Gastroesophageal sphincter (tissue), 3 donors: ENCODE measurements around the gene NCOR2.

Source experiments
- EP300 ChIP-seq: sonication (generic); formaldehyde crosslinking; IDR thresholded peaks from one replicate; pipeline ENCODE4 v1.6.1; 2017; ENCODE audit warnings: antibody characterized with exemption, mild to moderate bottlenecking
- POLR2A ChIP-seq, 2 donors: fragments of 450-650 bp; IDR thresholded peaks; one replicate each; pipeline ENCODE4 v1.6.1; 2017; ENCODE audit warnings: antibody characterized with exemption in 2 of 2, mild to moderate bottlenecking in 2 of 2, moderate library complexity in 1 of 2
- POLR2AphosphoS5 ChIP-seq: sonication (generic); formaldehyde crosslinking; IDR thresholded peaks from one replicate; pipeline ENCODE4 v1.6.1; 2017; ENCODE audit warnings: antibody characterized with exemption
- TF ChIP-seq, protein P1 (sequence below), 4 experiments: fragments of 200-600 bp in 2 of 4; fragments of 450-650 bp in 2 of 4; sonication (generic) in 1 of 4; IDR thresholded peaks; one replicate each; pipeline ENCODE4 v1.5.1; 2017 to 2019; ENCODE audit warnings: antibody characterized with exemption in 4 of 4, mild to moderate bottlenecking in 2 of 4, moderate library complexity in 2 of 4

DNA sequence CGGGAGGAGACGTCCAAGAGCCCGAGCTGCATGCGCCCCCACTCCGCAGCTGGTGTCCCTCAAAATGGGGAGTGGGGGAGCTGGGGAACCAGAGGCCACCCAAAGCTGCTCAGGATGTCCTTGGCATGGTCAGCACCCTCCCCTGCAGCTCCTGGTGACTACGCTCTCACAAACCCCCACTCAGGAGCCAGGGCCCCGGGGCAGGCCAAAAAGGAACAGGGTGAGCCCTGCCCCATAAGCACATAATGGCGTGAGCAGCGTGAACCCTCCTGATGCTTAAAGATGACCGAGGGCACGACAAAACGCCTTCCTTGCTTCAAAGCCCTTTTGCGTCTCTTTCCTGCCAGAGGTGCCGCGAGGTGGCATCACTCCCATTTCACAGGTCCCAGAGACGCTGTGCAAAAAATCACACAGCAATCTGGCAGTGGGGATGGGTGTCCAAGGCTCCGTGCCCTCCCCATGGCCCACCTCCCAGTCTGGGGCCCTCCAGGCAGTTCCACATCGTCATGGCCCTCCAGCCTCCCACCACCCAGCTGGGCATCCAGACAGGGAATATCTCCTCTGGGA is 13.5 kb downstream of the NCOR2 start:
- TF ChIP-seq, protein P1, sequence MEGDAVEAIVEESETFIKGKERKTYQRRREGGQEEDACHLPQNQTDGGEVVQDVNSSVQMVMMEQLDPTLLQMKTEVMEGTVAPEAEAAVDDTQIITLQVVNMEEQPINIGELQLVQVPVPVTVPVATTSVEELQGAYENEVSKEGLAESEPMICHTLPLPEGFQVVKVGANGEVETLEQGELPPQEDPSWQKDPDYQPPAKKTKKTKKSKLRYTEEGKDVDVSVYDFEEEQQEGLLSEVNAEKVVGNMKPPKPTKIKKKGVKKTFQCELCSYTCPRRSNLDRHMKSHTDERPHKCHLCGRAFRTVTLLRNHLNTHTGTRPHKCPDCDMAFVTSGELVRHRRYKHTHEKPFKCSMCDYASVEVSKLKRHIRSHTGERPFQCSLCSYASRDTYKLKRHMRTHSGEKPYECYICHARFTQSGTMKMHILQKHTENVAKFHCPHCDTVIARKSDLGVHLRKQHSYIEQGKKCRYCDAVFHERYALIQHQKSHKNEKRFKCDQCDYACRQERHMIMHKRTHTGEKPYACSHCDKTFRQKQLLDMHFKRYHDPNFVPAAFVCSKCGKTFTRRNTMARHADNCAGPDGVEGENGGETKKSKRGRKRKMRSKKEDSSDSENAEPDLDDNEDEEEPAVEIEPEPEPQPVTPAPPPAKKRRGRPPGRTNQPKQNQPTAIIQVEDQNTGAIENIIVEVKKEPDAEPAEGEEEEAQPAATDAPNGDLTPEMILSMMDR (IDR thresholded peaks at IDR 0.05) = no peak
- TF ChIP-seq POLR2A (IDR thresholded peaks at IDR 0.05) (no peak), POLR2AphosphoS5 (no peak), EP300 (no peak)
